ENCODE results near the gene CES3.

- TF ChIP-seq CTCF (conservative IDR thresholded peaks at IDR 0.05; ENCODE audit: low read length) (no peak), EZH2phosphoT487 (IDR thresholded peaks at IDR 0.05; ENCODE audit: borderline replicate concordance) (no peak)
Measured at GRCh38 chr16:67017421-67017750, 56.3 kb downstream of the CES3 start.
